ENCODE measurements around the gene ZNF169. TPM values are rescaled to one million over a fixed set of nuclear protein-coding genes. Genes with fewer than 3 reads are reported as not detected.
"Not testable (repeated sequence)": the region's sequence is repeated elsewhere in the genome, so short reads cannot be mapped to it uniquely, and the experiment has no call there.

The ZNF169 gene
- total and polyA plus RNA-seq, 4 donors, result 0.75 to 4.6 (median 1.4) TPM

DNA sequence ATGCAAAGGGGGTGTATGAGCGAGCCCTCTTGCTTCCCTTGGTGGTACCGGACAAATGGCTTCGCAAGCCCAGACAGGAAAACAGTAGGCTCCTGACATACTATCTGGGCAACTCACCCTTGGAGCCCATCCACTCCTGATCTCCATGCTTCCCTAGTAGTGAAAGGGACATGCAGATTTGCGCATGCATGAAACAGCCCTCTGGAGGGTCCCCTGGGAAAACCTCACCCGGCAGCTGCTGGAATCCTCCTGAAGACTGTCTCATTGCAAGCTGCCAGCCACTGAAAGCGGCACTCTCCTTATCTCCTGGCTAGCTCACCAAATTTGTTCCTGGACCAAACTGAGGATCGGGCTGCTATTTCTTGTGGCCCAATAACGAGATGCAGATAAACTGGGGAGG, 10.2 kb downstream of the ZNF169 start:
- TF ChIP-seq TAF1 (conservative IDR thresholded peaks at IDR 0.05) (no peak), NR2F2 (IDR thresholded peaks at IDR 0.05) (no peak), RXRA (IDR thresholded peaks at IDR 0.05) (no peak), GABPA (IDR thresholded peaks at IDR 0.05 in 1 of 2, conservative IDR thresholded peaks at IDR 0.05 in 1 of 2) (no peak), MAX (IDR thresholded peaks at IDR 0.05) (no peak), CTCF (IDR thresholded peaks at IDR 0.05; ENCODE audit: low read depth, low read length, missing input control) (no peak)
- TF ChIP-seq, protein P1, sequence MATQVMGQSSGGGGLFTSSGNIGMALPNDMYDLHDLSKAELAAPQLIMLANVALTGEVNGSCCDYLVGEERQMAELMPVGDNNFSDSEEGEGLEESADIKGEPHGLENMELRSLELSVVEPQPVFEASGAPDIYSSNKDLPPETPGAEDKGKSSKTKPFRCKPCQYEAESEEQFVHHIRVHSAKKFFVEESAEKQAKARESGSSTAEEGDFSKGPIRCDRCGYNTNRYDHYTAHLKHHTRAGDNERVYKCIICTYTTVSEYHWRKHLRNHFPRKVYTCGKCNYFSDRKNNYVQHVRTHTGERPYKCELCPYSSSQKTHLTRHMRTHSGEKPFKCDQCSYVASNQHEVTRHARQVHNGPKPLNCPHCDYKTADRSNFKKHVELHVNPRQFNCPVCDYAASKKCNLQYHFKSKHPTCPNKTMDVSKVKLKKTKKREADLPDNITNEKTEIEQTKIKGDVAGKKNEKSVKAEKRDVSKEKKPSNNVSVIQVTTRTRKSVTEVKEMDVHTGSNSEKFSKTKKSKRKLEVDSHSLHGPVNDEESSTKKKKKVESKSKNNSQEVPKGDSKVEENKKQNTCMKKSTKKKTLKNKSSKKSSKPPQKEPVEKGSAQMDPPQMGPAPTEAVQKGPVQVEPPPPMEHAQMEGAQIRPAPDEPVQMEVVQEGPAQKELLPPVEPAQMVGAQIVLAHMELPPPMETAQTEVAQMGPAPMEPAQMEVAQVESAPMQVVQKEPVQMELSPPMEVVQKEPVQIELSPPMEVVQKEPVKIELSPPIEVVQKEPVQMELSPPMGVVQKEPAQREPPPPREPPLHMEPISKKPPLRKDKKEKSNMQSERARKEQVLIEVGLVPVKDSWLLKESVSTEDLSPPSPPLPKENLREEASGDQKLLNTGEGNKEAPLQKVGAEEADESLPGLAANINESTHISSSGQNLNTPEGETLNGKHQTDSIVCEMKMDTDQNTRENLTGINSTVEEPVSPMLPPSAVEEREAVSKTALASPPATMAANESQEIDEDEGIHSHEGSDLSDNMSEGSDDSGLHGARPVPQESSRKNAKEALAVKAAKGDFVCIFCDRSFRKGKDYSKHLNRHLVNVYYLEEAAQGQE (IDR thresholded peaks at IDR 0.05), result no peak
- peaks cover 0 to 1% (median 0%) of the 10 kb centered on the region in 4 donors for H3K9me3 ChIP-seq (ENCODE audit: control insufficient read depth in 4 of 4, low read length in 3 of 4)
- H3K4me1 ChIP-seq (ENCODE audit: control insufficient read depth in 4 of 4, insufficient read depth in 4 of 4, low read length in 3 of 4), result peaks cover 0 to 3% (median 0%) of the 10 kb centered on the region in 4 donors
- no peaks in the 10 kb centered on the region for H3K36me3 ChIP-seq (ENCODE audit: control insufficient read depth in 4 of 4, insufficient read depth in 3 of 4, low read depth in 1 of 4, low read length in 3 of 4)
- WGBS, result 93% methylated on average over 8 of the region's 8 CpGs
- H3K4me3 ChIP-seq (ENCODE audit: low read depth in 1 of 3, low read length in 3 of 3), result no peak overlapping the region
- no peak overlapping the region for H3K9ac ChIP-seq (ENCODE audit: low read depth in 1 of 2, low read length in 2 of 2)
- H3K27ac ChIP-seq (ENCODE audit: low read depth in 1 of 2, low read length in 2 of 2), result no peak overlapping the region
- DNase-seq (ENCODE audit: low spot score), result no peak
- H3K27me3 ChIP-seq (ENCODE audit: control insufficient read depth in 4 of 4, insufficient read depth in 4 of 4, low read length in 3 of 4), result no peaks in the 10 kb centered on the region

DNA sequence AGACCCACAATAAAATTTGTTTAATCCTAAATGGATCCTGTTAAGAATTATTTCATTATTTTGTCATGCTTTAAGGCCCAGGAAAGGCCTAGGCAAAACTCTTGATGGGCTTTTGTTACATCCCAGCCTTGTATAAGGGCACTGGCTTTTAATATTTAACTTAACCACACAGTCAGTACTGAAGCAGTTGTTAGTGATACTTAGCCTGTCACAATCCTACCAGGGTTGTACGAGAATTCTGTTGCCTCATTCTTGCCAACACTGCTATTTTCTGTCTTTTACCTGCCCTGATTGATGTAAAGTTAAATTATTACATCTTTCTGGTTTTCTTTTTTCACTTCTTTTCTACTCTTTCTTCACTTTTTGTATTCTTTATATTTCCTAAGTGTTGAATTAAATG, 10.9 kb downstream of the ZNF169 start:
- H3K9ac ChIP-seq (ENCODE audit: low read depth in 1 of 2, low read length in 2 of 2), result no peak overlapping the region
- no peak for DNase-seq (ENCODE audit: low spot score)
- no peak overlapping the region for H3K4me3 ChIP-seq (ENCODE audit: low read depth in 1 of 3, low read length in 3 of 3)
- no peak for TF ChIP-seq MAX (IDR thresholded peaks at IDR 0.05)
- TF ChIP-seq NR2F2 (IDR thresholded peaks at IDR 0.05), result no peak
- TF ChIP-seq, protein P1 (IDR thresholded peaks at IDR 0.05), result no peak
- TF ChIP-seq RAD21 (IDR thresholded peaks at IDR 0.05), result no peak
- peaks cover 0 to 3% (median 0%) of the 10 kb centered on the region in 4 donors for H3K4me1 ChIP-seq (ENCODE audit: control insufficient read depth in 4 of 4, insufficient read depth in 4 of 4, low read length in 3 of 4)
- WGBS, result 83% methylated on average over 1 of the region's 1 CpG
- H3K9me3 ChIP-seq (ENCODE audit: control insufficient read depth in 4 of 4, low read length in 3 of 4), result peaks cover 0 to 1% (median 0%) of the 10 kb centered on the region in 4 donors
- H3K36me3 ChIP-seq (ENCODE audit: control insufficient read depth in 4 of 4, insufficient read depth in 3 of 4, low read depth in 1 of 4, low read length in 3 of 4), result no peaks in the 10 kb centered on the region
- no peaks in the 10 kb centered on the region for H3K27me3 ChIP-seq (ENCODE audit: control insufficient read depth in 4 of 4, insufficient read depth in 4 of 4, low read length in 3 of 4)
- H3K27ac ChIP-seq (ENCODE audit: low read depth in 1 of 2, low read length in 2 of 2), result no peak overlapping the region

DNA sequence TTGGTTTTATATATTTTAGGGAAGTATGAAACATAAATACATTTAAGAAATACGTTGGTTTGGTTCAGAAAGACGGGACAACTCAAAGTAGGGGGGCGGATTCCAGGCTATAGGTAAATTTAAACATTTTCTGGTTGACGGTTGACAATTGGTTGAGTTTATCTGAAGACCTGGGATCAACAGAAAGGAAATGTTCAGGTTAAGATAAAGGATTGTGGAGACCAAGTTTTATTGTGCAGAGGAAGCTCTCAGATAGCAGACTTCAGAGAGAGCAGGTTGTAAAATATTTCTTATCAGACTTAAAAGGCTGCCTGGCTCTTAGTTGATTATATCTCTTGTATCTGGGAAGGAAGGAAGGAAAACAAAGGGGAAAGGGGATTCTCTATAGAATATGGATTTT, 17.9 kb downstream of the ZNF169 start:
- 90% methylated on average over 4 of the region's 4 CpGs for WGBS
- not testable (repeated sequence) for H3K9ac ChIP-seq (ENCODE audit: low read depth in 1 of 2, low read length in 2 of 2); H3K27me3 ChIP-seq (ENCODE audit: control insufficient read depth in 4 of 4, insufficient read depth in 4 of 4, low read length in 3 of 4); H3K27ac ChIP-seq (ENCODE audit: low read depth in 1 of 2, low read length in 2 of 2); DNase-seq (ENCODE audit: low spot score); H3K4me3 ChIP-seq (ENCODE audit: low read depth in 1 of 3, low read length in 3 of 3); H3K4me1 ChIP-seq (ENCODE audit: control insufficient read depth in 4 of 4, insufficient read depth in 4 of 4, low read length in 3 of 4); H3K9me3 ChIP-seq (ENCODE audit: control insufficient read depth in 4 of 4, low read length in 3 of 4)
- peaks cover 2 to 18% (median 9%) of the 10 kb centered on the region in 4 donors for H3K36me3 ChIP-seq (ENCODE audit: control insufficient read depth in 4 of 4, insufficient read depth in 3 of 4, low read depth in 1 of 4, low read length in 3 of 4)
